GM12878 (cell line): ENCODE data around the gene TSC22D1. TPM values are rescaled to one million over a fixed set of nuclear protein-coding genes. Genes with fewer than 3 reads are reported as not detected.

Experiments
- ATAC-seq: fragments of 200-7000 bp; cut with Tn5 transposase; 3 replicates; pipeline ENCODE4 v1.9.1; 2020; ENCODE audit warnings: mild to moderate bottlenecking, moderate library complexity
- BruUV-seq: library from RNA; stranded (reverse); fragments of 400-500 nt; replicated peaks from 2 replicates; lab custom pipeline; 2021; lab: Mats Ljungman, UMichigan
- CTCF ChIA-PET: fragments of 300-600 bp; sonication (Branson Sonifier 250); formaldehyde crosslinking; extraction: SDS; loops from one replicate; lab custom pipeline; 2021; ENCODE audit warnings: inconsistent platforms; lab: Yijun Ruan, JAX
- POLR2A ChIA-PET: fragments of 350-600 bp; formaldehyde crosslinking; extraction: SDS; loops from one replicate; lab custom pipeline; 2021; ENCODE audit warnings: inconsistent platforms; lab: Charles Lee
- RAD21 ChIA-PET: fragments of 300-600 bp; sonication (Branson Sonifier 250); formaldehyde crosslinking; loops from one replicate; lab custom pipeline; 2023; ENCODE audit warnings: antibody characterized with exemption; ENCODE audit not compliant: unreplicated experiment; lab: Charles Lee
- SMC1A ChIA-PET: fragments of 300-600 bp; sonication (Branson Sonifier 250); formaldehyde crosslinking; loops from one replicate; lab custom pipeline; 2023; ENCODE audit not compliant: unreplicated experiment, uncharacterized antibody; lab: Charles Lee
- DNase-seq: peaks from one replicate; pipeline ENCODE4 v3.0.0-alpha.2; 2011; ENCODE audit warnings: low read depth, low spot score
- FAIRE-seq: peaks from 3 replicates; lab custom pipeline; 2011; peaks lifted over from hg19 to GRCh38; lab: Jason Lieb, UNC
- H2AFZ ChIP-seq: 2 replicates; pipeline ENCODE4 v1.6.0; 2011; ENCODE audit warnings: low read depth, low read length, control low read depth; ENCODE audit not compliant: control insufficient read depth
- H3K27ac ChIP-seq: 2 replicates; pipeline ENCODE4 v1.5.1; 2011; ENCODE audit warnings: control low read depth; ENCODE audit not compliant: control insufficient read depth, insufficient read depth
- H3K27me3 ChIP-seq, 2 experiments: replicated peaks in 1 of 2; 2 replicates each; pipeline versions ENCODE4 v1.6.0 to v1.6.1; 2011; ENCODE audit warnings: low read length in 1 of 2; ENCODE audit not compliant: control insufficient read depth in 2 of 2, insufficient read depth in 2 of 2
- H3K36me3 ChIP-seq, 2 experiments: 2 replicates each; pipeline ENCODE4 v1.5.1; 2011; ENCODE audit warnings: low read length in 1 of 2; ENCODE audit not compliant: control insufficient read depth in 2 of 2, insufficient read depth in 2 of 2
- H3K4me1 ChIP-seq: 2 replicates; pipeline ENCODE4 v1.6.1; 2011; ENCODE audit warnings: mild to moderate bottlenecking, low read length, moderate library complexity, mixed read lengths; ENCODE audit not compliant: control insufficient read depth, insufficient read depth
- H3K4me2 ChIP-seq: 2 replicates; pipeline ENCODE4 v1.6.0; 2011; ENCODE audit warnings: control low read depth; ENCODE audit not compliant: control insufficient read depth, insufficient read depth
- H3K4me3 ChIP-seq: fragments of 200-600 bp; sonication (generic); 2 replicates; pipeline ENCODE4 v1.5.1; 2016
- H3K79me2 ChIP-seq: 2 replicates; pipeline ENCODE4 v1.6.0; 2011; ENCODE audit warnings: low read length; ENCODE audit not compliant: control insufficient read depth, insufficient read depth
- H3K9ac ChIP-seq: 2 replicates; pipeline ENCODE4 v1.8.0; 2011; ENCODE audit warnings: low read length, control low read depth, mixed read lengths; ENCODE audit not compliant: control insufficient read depth, insufficient read depth
- H3K9me3 ChIP-seq: replicated peaks from 3 replicates; pipeline ENCODE4 v1.5.1; 2011; ENCODE audit warnings: mild to moderate bottlenecking, low read length; ENCODE audit not compliant: control insufficient read depth, insufficient read depth
- H4K20me1 ChIP-seq: 2 replicates; pipeline ENCODE4 v1.6.0; 2011; ENCODE audit not compliant: control insufficient read depth, insufficient read depth
- ELK1 ChIP-seq: IDR thresholded peaks from 2 replicates; pipeline ENCODE4 v1.6.1; 2012; ENCODE audit warnings: low read depth, low read length, improper control_type of control experiment
- IRF5 ChIP-seq: fragments of 450-650 bp; IDR thresholded peaks from 2 replicates; pipeline ENCODE4 v1.6.1; 2017; ENCODE audit warnings: borderline replicate concordance
- MXI1 ChIP-seq: fragments of 150-350 bp; IDR thresholded peaks from 2 replicates; pipeline ENCODE4 v1.6.1; 2011; ENCODE audit warnings: low read depth, mild to moderate bottlenecking, inconsistent platforms, low read length, improper control_type of control experiment
- NR2C1 ChIP-seq: fragments of 450-650 bp; IDR thresholded peaks from 2 replicates; pipeline ENCODE4 v1.6.1; 2017; ENCODE audit warnings: antibody characterized with exemption, mild to moderate bottlenecking, moderate library complexity
- SMC3 ChIP-seq: IDR thresholded peaks from 2 replicates; pipeline ENCODE4 v1.6.1; 2011; ENCODE audit warnings: low read length, improper control_type of control experiment, borderline replicate concordance
- SRF ChIP-seq, 2 experiments: IDR thresholded peaks; 2 replicates each; pipeline ENCODE4 v1.6.1; 2011; ENCODE audit warnings: low read depth in 2 of 2, low read length in 2 of 2, mild to moderate bottlenecking in 1 of 2, moderate library complexity in 1 of 2
- USF2 ChIP-seq: IDR thresholded peaks from 2 replicates; pipeline ENCODE4 v1.6.1; 2011; ENCODE audit warnings: low read depth, low read length, improper control_type of control experiment, borderline replicate concordance
- ZNF384 ChIP-seq: IDR thresholded peaks from 2 replicates; pipeline ENCODE4 v1.6.1; 2012; ENCODE audit warnings: low read depth, mild to moderate bottlenecking, low read length, improper control_type of control experiment, borderline replicate concordance
- ZNF687 ChIP-seq: fragments of 450-650 bp; IDR thresholded peaks from 2 replicates; pipeline ENCODE4 v1.6.1; 2017; ENCODE audit warnings: mild to moderate bottlenecking, moderate library complexity
- WGBS: methylation state at CpG from one replicate; pipeline ENCODE4 v1.1.6; 2016; ENCODE audit warnings: low lambda C conversion rate; ENCODE audit not compliant: insufficient replicate concordance, insufficient coverage; ENCODE audit errors: missing lambda C conversion rate; 5-methylcytosine and 5-hydroxymethylcytosine counted together
- in situ Hi-C: fragments of 300-500 bp; cut with MboI; formaldehyde crosslinking; loops from 9 replicates; pipeline ENCODE4 v1.14.3; 2018; ENCODE audit warnings: mixed read lengths
- intact Hi-C: fragments of 100-400 bp; cut with micrococcal nuclease; formaldehyde crosslinking; loops from one replicate; pipeline ENCODE4 v1.14.2; 2022; ENCODE audit not compliant: unreplicated experiment
- polyA plus RNA-seq, 11 experiments: library from polyadenylated mRNA; depleted of rRNA in 4 of 11; unstranded in 6 of 11; stranded (reverse) in 5 of 11; fragments of >200 nt; fragmentation: Nextera tagmentation in 4 of 11; fragmentation: Illumina TruSeq in 1 of 11; extraction: Ambion mirVana in 4 of 11; extraction: Trizol in 1 of 11; gene quantifications; 1 replicate in 1 of 11; 2 replicates in 10 of 11; pipeline versions ENCODE4 v1.2.1 to v1.2.3, GENCODE V29; 2011 to 2016; ENCODE audit warnings: inconsistent platforms in 2 of 11, missing spikeins in 2 of 11, low read depth in 1 of 11
- total RNA-seq, 4 experiments: library from RNA; depleted of rRNA in 3 of 4; stranded (reverse); fragments of >200 nt in 3 of 4; fragmentation: Illumina TruSeq in 1 of 4; extraction: Trizol in 1 of 4; gene quantifications; 2 replicates each; pipeline versions ENCODE4 v1.2.1 to v1.2.3, GENCODE V29; 2013 to 2021
- TF ChIP-seq, protein P1 (sequence below): fragments of 450-650 bp; IDR thresholded peaks from 2 replicates; pipeline ENCODE4 v1.6.1; 2014; ENCODE audit warnings: mild to moderate bottlenecking

The TSC22D1 gene
- total and polyA plus RNA-seq, 10 of the 15 experiments (the other 5 are each of a cell fraction or from before 2014, with no cell fraction given): 0.37 to 15.7 (median 7.5) TPM

- TF ChIP-seq ZNF687: no peak
- TF ChIP-seq, all 136 proteins: peak for 0
Observed at GRCh38 chr13:44421853-44422525, 154.1 kb downstream of the TSC22D1 start (continued).

DNA sequence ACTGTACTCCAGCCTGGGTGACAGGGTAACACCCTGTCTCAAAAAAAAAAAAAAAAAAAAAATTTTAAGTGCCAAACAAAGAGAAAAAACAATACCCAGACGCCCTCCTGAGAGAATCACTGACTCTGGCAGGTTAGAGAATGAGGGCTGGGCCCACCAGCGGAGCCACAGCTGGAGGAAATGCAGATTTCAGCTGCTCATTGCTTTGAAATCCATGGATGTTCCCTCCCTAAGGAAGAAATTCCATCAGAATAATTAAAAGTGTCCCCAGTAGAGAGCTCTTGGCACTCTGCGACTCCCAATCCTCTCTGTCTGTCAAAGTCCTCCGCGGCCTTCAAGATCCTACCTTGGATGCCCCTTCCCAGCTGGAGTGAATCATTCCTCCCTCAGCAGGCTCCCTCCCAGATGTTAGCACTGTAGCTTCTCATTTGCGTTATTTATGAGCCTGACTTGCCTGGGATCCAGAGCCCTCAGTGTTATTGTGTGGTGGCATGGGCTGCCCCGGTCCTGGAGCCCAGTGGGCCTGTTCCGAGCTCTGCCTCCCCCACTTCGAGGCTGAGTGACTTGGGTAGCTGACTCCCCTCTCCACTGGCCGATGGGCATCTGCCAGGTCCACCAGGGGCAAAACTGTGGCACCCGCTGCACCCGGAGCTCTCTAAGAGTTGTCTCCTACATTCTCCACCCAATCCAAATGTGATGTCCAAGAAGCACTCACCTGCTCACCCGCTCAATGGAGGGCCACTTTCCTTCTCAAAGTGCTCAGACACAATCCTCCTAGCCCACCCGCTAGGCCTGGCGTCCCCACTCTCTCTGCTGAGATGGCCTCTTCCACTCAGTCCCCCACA lies 155.5 kb downstream of the TSC22D1 start:
- whole genome bisulfite sequencing: 56% methylated on average over 15 of the region's 15 CpGs
- no peaks in the 10 kb centered on the region for H4K20me1 ChIP-seq
- FAIRE-seq (no peak), ATAC-seq (no peak), DNase-seq (no peak)
- in situ Hi-C loops (no loop called here), intact Hi-C loops (no loop called here)
- SMC1A ChIA-PET: no interaction called here
- no peak overlapping the region for H3K27ac ChIP-seq
- CTCF ChIA-PET: interaction anchor here (0.7 kb wide), 1 partner anchor 40 kb away, joined by 4 read pairs; no protein-coding TSS in a partner anchor
- no peak overlapping the region for H3K4me3 ChIP-seq
- POLR2A ChIA-PET: no interaction called here
- RAD21 ChIA-PET: interaction anchor here (0.7 kb wide), 1 partner anchor 474 kb away, joined by 3 read pairs; no protein-coding TSS in a partner anchor
- BruUV-seq: no TSS peak
- no peak overlapping the region for H3K9ac ChIP-seq
- no peak overlapping the region for H2AFZ ChIP-seq
- no peaks in the 10 kb centered on the region for H3K79me2 ChIP-seq
- H3K27me3 ChIP-seq: peaks cover 0 to 5% of the 10 kb centered on the region in 2 experiments; a peak in 1 of 4 replicates
- no peaks in the 10 kb centered on the region for H3K4me1 ChIP-seq
- H3K4me2 ChIP-seq: no peak overlapping the region
- no peaks in the 10 kb centered on the region for H3K36me3 ChIP-seq
- H3K9me3 ChIP-seq: no peaks in the 10 kb centered on the region; the same call in 2 of the 3 replicates
- TF ChIP-seq, protein P1, sequence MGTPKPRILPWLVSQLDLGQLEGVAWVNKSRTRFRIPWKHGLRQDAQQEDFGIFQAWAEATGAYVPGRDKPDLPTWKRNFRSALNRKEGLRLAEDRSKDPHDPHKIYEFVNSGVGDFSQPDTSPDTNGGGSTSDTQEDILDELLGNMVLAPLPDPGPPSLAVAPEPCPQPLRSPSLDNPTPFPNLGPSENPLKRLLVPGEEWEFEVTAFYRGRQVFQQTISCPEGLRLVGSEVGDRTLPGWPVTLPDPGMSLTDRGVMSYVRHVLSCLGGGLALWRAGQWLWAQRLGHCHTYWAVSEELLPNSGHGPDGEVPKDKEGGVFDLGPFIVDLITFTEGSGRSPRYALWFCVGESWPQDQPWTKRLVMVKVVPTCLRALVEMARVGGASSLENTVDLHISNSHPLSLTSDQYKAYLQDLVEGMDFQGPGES: no peak
- TF ChIP-seq ELK1 (no peak), USF2 (no peak), NR2C1 (no peak), ZNF384 (no peak), MXI1 (no peak), IRF5 (no peak), SMC3 (no peak), SRF (IDR thresholded peaks at IDR 0.05; ENCODE audit: low read depth in 2 of 2, low read length in 2 of 2) (no peak)
